Spinal cord (tissue), 10 donors: ENCODE measurements around the gene SPRED1. TPM values are rescaled to one million over a fixed set of nuclear protein-coding genes. Genes with fewer than 3 reads are reported as not detected.

Experiments
- DNase-seq, 6 donors: peaks; one replicate each; pipeline versions ENCODE4 v3.0.0 to v3.0.0-alpha.2; 2013 to 2015; ENCODE audit warnings: low spot score in 6 of 6, low read depth in 4 of 6
- H3K27ac ChIP-seq: one replicate; pipeline ENCODE4 v1.5.1; 2013; ENCODE audit warnings: low read depth, low read length, control low read depth
- H3K27me3 ChIP-seq: one replicate; pipeline ENCODE4 v1.6.1; 2013; ENCODE audit warnings: low read length; ENCODE audit not compliant: control insufficient read depth, insufficient read depth
- H3K36me3 ChIP-seq: one replicate; pipeline ENCODE4 v1.6.1; 2013; ENCODE audit warnings: low read length; ENCODE audit not compliant: control insufficient read depth, insufficient read depth
- H3K4me1 ChIP-seq: one replicate; pipeline ENCODE4 v1.6.1; 2013; ENCODE audit warnings: low read length; ENCODE audit not compliant: control insufficient read depth, insufficient read depth
- H3K4me3 ChIP-seq: one replicate; pipeline ENCODE4 v1.5.1; 2013; ENCODE audit warnings: low read depth, low read length, control low read depth
- H3K9me3 ChIP-seq: one replicate; pipeline ENCODE4 v1.6.1; 2013; ENCODE audit warnings: low read length; ENCODE audit not compliant: control insufficient read depth, insufficient read depth
- WGBS: methylation state at CpG from one replicate; pipeline ENCODE4 v1.1.5; 2013; ENCODE audit warnings: missing lambda C conversion rate; ENCODE audit not compliant: insufficient coverage; 5-methylcytosine and 5-hydroxymethylcytosine counted together
- polyA plus RNA-seq, 2 donors: library from polyadenylated mRNA; unstranded; fragments of 120-200 nt; gene quantifications; one replicate each; pipeline ENCODE4 v1.2.1, GENCODE V29; 2013; ENCODE audit not compliant: insufficient read length in 2 of 2
- total RNA-seq, 2 donors: library from RNA; depleted of rRNA in 1 of 2; stranded (reverse); fragments of 120-200 nt in 1 of 2; fragments of >200 nt in 1 of 2; gene quantifications; one replicate each; pipeline versions ENCODE4 v1.2.3 to v1.2.4, GENCODE V29; 2013 to 2014
- donor health status: healthy.

SPRED1 gene
- total and polyA plus RNA-seq, 4 donors: 32.5 to 85.8 (median 44.8) TPM

- Histone ChIP-seq H3K4me1 (no peaks in the 10 kb centered on the region), H3K4me3 (no peak overlapping the region), H3K36me3 (peaks cover 2% of the 10 kb centered on the region), H3K9me3 (no peaks in the 10 kb centered on the region), H3K27ac (no peak overlapping the region), H3K27me3 (no peaks in the 10 kb centered on the region)
- DNase-seq: no peak
- WGBS: no CpG with 5 or more reads among the region's 2 CpGs
Measured at GRCh38 chr15:38320866-38321265, 68.2 kb downstream of the SPRED1 start.

GRCh38 chr15:38323895-38324294 lies 71.3 kb downstream of the SPRED1 start:
- WGBS: no CpG with 5 or more reads among the region's 4 CpGs

DNA sequence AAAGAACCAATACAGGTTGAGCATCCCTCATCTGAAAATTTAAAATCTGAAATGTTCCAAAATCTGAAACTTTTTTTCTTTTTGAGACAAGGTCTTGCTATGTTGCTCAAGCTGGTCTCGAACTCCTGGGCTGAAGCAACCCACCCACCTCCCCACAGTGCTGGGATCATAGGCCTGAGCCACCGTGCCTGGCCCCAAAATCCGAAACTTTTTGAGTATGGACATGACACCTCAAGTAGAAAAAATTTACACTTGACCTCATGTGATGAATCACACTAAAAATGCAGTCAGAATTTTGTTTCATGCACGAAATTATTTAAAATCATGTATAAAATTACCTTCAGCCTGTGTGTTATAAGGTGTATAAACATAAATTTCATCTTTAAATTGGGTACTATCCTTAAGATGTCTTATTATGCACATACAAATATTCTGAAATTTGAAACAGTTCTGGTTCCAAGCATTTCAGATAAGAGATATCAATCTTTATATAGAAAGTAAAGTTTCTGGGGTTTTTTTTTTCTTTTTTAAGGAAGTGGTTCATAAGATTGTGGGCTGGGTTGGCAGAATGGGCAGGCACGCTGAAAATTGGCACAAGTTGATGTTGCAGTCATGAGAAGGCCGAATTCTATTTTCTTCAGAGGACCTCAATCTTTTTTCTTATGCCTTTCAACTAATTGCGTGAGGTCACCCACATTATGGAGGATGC lies 72.5 kb downstream of the SPRED1 start:
- H3K4me1 ChIP-seq: no peaks in the 10 kb centered on the region
- H3K4me3 ChIP-seq: no peak overlapping the region
- DNase-seq: no peak
- H3K9me3 ChIP-seq: no peaks in the 10 kb centered on the region
- WGBS: 93% methylated on average over 3 of the region's 7 CpGs
- no peaks in the 10 kb centered on the region for H3K27me3 ChIP-seq
- H3K36me3 ChIP-seq: peaks cover 7% of the 10 kb centered on the region
- H3K27ac ChIP-seq: no peak overlapping the region

More at GRCh38 chr15:38323895-38324294, 71.3 kb downstream of the SPRED1 start:
- DNase-seq: no peak
- H3K4me3 ChIP-seq: no peak overlapping the region
- H3K36me3 ChIP-seq: peaks cover 7% of the 10 kb centered on the region
- H3K27ac ChIP-seq: no peak overlapping the region
- H3K27me3 ChIP-seq: no peaks in the 10 kb centered on the region
- H3K9me3 ChIP-seq: no peaks in the 10 kb centered on the region
- H3K4me1 ChIP-seq: no peaks in the 10 kb centered on the region

GRCh38 chr15:38325648-38325990 lies 73.0 kb downstream of the SPRED1 start:
- Histone ChIP-seq H3K36me3 (peaks cover 7% of the 10 kb centered on the region), H3K27ac (no peak overlapping the region), H3K4me1 (no peaks in the 10 kb centered on the region), H3K27me3 (no peaks in the 10 kb centered on the region), H3K4me3 (no peak overlapping the region), H3K9me3 (no peaks in the 10 kb centered on the region)
- DNase-seq: no peak
- 88% methylated on average over 1 of the region's 1 CpG for WGBS

DNA sequence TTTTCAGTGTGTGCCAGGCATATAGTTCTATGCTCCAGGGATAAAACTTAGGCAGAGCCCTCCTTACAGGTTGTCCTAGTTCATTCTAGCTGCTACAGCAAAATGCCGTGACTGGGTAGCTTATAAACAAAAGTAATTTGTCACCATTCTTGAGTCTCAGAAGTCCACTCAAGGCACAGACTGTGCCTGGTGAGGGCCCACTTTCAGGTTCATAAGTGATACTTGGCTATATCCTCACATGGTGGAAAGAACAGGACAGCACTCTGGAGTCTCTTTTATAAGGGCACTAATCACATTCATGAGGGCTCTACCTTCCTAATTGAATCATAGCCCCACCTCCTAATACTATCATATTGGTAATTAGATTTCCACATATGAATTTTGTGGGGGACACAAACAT lies 80.1 kb downstream of the SPRED1 start:
- H3K27ac ChIP-seq: no peak overlapping the region
- no peaks in the 10 kb centered on the region for H3K9me3 ChIP-seq
- DNase-seq: no peak
- H3K4me1 ChIP-seq: no peaks in the 10 kb centered on the region
- WGBS: no CpG with 5 or more reads among the region's 1 CpG
- H3K4me3 ChIP-seq: no peak overlapping the region
- H3K27me3 ChIP-seq: no peaks in the 10 kb centered on the region
- H3K36me3 ChIP-seq: peaks cover 7% of the 10 kb centered on the region

GRCh38 chr15:38335116-38335515 lies 82.5 kb downstream of the SPRED1 start:
- Histone ChIP-seq H3K36me3 (peaks cover 2% of the 10 kb centered on the region), H3K27me3 (no peaks in the 10 kb centered on the region), H3K27ac (no peak overlapping the region), H3K4me1 (no peaks in the 10 kb centered on the region), H3K4me3 (no peak overlapping the region), H3K9me3 (no peaks in the 10 kb centered on the region)
- peak in 2 of 6 donors; percentile 20 to 50 for DNase-seq
- WGBS: no CpG with 5 or more reads among the region's 1 CpG

- no peaks in the 10 kb centered on the region for H3K9me3 ChIP-seq
- no peak overlapping the region for H3K4me3 ChIP-seq
- no peaks in the 10 kb centered on the region for H3K36me3 ChIP-seq
- no peaks in the 10 kb centered on the region for H3K27me3 ChIP-seq
- no CpG with 5 or more reads among the region's 2 CpGs for WGBS
- no peaks in the 10 kb centered on the region for H3K4me1 ChIP-seq
- H3K27ac ChIP-seq: no peak overlapping the region
- no peak for DNase-seq
Measured at GRCh38 chr15:38344351-38344750, 91.7 kb downstream of the SPRED1 start.

GRCh38 chr15:38349251-38349650 lies 96.6 kb downstream of the SPRED1 start:
- H3K4me3 ChIP-seq: no peak overlapping the region
- WGBS: no CpG with 5 or more reads among the region's 3 CpGs
- H3K4me1 ChIP-seq: no peaks in the 10 kb centered on the region
- H3K36me3 ChIP-seq: peaks cover 7% of the 10 kb centered on the region
- DNase-seq: no peak
- H3K27me3 ChIP-seq: no peaks in the 10 kb centered on the region
- no peaks in the 10 kb centered on the region for H3K9me3 ChIP-seq
- H3K27ac ChIP-seq: no peak overlapping the region

DNA sequence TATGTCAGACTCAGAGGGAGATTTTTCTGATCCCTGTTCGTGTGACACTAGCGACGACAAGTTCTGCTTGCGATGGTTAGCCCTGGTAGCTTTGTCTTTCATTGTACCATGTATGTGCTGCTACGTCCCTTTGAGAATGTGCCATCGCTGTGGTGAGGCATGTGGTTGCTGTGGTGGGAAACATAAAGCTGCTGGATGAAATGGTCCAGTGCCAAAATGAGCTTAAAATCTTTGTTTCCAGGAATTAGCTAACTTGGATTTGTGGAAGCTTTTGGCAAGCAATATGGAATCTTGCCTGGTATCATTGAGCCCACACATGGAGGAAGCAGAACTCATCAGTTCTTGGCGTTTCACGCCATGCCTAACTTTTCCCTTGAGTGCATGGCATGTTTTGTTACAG lies 98.8 kb downstream of the SPRED1 start:
- 83% methylated on average over 8 of the region's 8 CpGs for WGBS
- Histone ChIP-seq H3K9me3 (no peaks in the 10 kb centered on the region), H3K4me1 (no peaks in the 10 kb centered on the region), H3K27ac (no peak overlapping the region), H3K27me3 (no peaks in the 10 kb centered on the region), H3K36me3 (peaks cover 7% of the 10 kb centered on the region), H3K4me3 (no peak overlapping the region)
- DNase-seq: peak in 2 of 6 donors; percentile 10 to 24

DNA sequence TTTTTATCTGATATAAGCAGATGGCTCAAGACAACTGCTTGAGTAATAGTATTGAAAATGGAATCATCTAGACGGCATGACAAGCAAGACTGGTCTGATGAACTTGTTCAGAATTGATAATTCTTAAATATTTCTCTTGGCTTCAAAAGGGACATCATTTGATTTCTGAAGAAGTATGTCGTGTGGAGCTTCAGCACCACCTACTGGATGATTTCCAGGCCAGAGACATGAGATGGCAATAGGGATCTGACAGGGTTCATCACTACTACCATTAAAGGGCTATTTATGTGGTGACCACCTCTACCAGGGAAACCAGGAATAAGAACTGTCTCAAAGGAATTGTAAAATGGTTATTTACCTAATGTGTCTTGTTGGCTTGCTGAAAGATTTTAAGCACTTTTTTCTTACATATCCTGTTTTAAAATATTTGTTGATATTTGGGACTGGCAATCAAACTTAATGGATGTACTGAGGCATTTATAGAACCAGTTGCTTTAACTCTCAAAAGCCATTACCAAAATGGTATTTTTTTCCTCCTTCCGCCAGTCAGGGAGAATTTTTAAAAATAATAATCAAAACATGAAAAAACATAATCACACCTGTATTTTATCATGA lies 101.8 kb downstream of the SPRED1 start:
- DNase-seq: peak; percentile 51 to 89 (median 58)
- Histone ChIP-seq H3K27me3 (no peaks in the 10 kb centered on the region), H3K9me3 (no peaks in the 10 kb centered on the region), H3K36me3 (peaks cover 7% of the 10 kb centered on the region), H3K4me1 (no peaks in the 10 kb centered on the region), H3K27ac (no peak overlapping the region), H3K4me3 (no peak overlapping the region)
- WGBS: 43% methylated on average over 1 of the region's 3 CpGs
